Urothelium cell line (cell line): ENCODE results near the gene MACROH2A1.

Experiments used
- DNase-seq: peaks from one replicate; pipeline ENCODE4 v3.0.0; 2011; ENCODE audit warnings: low spot score, mixed read lengths
- FAIRE-seq: peaks from 2 replicates; lab custom pipeline; 2011; peaks lifted over from hg19 to GRCh38; lab: Jason Lieb, UNC

The MACROH2A1 gene

DNA sequence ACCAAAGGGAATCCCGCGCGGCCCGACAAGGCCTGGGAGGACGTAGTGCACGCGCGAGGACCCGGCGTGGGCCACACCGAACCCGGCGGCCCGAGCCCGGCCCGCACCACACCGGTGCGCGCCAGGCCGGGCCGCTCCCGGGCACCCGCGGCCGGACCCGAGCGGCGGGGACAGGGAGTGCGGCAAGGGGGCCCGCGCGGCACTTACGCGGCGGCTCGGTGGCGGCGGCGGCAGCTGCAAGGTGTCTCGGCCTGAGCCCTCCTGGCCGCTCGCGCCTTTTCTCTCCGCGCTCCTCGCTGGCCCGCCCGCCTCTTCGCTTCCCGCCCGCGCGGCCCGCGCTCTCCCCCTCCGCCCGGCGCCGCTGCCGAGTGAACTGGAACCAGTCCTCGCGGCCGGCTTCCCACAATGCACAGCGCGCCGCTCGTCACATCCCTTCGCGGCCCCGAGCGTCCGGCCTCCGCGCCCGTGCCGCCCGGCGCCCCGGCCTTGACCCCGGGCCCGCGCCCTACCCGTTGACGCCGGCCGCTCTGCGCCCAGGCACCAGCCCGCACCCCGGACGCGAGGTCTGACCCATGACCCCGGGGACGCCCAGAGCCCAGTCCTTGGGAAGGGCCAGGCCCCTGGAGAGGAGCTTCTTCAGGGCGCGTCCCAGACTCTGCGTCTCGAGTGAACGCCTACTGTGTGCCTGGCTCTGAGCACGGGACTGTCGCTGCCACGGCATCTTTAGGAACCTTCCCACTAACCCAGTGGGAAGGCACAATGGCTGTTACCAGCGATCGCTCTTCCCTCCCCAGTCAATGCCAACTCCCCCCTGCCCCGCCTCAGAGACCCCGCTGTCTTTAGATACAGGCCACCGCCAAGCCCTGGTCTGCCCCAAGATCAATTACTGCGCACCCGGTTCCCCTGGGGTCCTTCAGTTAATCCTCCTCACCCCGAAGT lies at the start of gene MACROH2A1:
MACROH2A1 (minus strand) TSS at position 377 of the 939 bp plus-strand sequence. CDS start 10,138 bp downstream, outside the sequence.
- DNase-seq = peak; percentile 87
- FAIRE-seq = no peak

DNA sequence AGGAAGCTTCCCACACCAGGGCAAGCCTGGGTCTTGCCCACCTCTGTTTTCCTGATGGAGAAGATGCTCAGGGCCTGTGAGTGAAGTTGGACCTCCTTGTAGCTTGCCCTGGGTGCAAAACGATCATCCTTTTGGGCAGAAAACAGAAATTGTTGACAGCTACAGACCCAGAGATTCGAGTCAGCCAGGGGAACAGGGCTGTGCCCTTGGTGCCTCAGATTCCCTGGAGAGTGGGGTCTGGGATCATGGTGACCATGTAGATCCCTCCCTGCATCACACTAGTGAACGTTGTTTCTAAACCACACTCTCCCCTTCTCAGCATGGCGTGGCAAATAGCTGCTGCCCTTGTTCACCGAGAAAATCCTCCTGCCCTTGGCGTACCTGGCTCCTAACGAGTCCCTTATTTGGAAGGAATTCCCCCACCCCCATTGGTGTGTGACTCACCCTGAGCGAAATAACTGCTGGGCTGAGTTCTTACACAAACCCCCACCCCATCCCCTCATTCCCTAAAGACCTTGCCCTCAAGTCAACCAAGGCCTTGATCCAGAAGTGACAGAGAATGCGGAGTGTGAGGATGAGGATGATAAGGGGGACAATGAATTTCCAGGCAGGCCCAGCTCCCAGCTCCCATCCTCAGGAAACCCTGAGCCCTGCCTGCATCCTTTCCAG lies 49.2 kb upstream of the MACROH2A1 start:
- peak; percentile 47 for DNase-seq
- no peak for FAIRE-seq

DNA sequence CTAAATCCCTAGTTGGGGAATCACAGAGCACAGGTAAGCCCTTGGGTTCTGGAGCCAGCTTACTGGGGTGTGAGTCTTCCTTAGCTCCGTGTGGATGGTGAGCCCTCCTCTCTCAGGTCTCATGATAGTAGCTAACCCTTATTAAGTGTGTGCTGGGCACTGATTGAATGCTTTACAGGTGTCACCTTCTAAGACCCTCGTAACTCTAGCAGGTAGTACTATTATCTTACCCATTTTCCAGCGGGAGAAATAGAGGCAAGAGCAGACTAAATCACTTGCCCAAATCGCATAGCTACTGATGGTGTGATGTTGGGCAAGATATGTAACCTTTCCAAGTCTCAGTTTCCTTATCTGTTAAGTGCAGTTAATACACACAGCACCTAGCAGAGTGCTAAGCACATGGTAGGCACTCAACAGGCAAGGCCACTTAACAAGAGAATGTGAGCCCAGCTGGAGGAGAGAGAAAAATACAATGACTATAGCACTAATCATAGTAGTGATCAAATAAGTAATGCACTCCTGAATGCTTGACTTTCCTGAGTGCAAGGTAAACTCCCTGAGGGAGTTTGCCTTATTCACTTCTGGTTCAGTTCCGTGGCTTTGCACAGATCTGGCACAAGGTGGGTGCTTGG lies 48.4 kb upstream of the MACROH2A1 start, which contains the start of gene DCANP1:
DCANP1 (minus strand) TSS at position 51 of the 632 bp plus-strand sequence. CDS start 240 bp downstream, outside the sequence.
- no peak for FAIRE-seq

DNA sequence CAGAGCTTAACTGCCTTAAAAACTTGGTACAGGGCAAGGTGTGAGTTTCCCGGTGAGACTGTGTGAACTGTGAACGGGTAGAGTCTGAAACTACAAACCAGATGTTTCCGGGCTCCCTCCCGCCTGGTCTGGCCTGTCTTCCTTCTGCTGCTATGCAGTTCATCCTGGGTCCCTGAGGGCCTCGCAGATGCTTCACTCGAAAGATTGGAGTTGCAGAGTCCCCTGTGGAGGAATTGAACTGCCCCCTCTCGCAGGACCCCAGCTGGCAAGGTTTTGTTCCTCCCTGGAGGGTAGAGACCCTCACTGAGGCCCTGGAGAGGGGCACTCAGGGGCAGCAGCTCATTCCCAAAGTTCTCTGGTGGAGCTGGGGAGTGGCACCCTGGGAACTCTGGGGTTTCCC lies 47.6 kb upstream of the MACROH2A1 start:
- no peak for DNase-seq
- FAIRE-seq = no peak

More for the DNA sequence above, 48.4 kb upstream of the MACROH2A1 start, which contains the start of gene DCANP1:
- DNase-seq = no peak

DNA sequence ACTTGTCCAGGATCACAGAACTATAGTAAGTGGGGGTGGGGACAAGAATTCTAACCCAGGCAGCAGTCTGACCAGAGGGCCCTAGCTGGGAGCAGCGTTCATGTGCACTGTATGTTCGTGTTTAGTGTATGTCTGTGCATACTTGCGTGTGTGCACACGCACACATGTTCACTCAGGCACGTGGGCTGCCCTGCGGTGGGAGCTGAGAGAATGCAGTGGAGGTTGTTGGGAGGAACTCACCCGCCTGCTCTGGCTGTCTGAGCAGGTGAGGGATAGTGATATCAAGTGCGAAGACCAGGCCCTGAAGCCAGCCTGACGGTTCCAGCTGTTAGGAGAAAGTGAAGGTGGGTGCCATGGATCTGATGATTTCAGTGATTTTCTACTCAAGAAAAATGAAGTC lies 47.2 kb upstream of the MACROH2A1 start:
- DNase-seq (no peak), FAIRE-seq (peak; percentile 13)

DNA sequence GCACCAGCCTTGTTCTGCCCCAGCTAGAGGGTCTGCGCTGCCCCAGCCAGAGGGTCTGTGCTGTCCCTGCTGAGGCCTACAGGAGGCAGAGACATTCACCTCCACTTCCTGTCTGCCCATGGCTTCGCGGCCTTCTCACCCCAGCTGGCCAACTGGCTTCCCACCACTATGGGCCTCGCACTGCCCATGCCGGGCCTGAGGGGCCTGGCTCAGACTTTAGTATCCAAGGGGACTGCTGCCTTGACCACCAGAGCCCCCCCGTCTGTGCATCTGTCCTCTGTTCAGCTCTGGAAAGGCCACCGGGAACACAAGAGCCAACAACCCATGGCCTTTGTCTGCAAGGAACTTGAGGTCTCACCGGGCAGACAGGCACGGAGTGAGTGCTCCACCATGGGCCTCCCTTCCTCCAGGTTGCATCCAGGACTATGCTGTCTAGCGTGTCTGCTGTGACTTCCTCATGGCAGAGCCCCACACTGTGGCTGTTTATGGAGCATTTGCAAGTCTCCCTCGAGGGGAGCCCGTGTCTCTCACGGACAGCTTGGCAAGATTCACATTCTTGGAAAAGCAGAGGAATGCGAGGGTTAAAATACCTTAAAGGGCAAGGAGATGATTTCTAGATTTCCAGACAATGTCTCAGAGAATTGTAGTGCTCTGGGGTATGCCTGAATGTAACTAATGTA lies 46.4 kb upstream of the MACROH2A1 start:
- DNase-seq (no peak), FAIRE-seq (no peak)

DNA sequence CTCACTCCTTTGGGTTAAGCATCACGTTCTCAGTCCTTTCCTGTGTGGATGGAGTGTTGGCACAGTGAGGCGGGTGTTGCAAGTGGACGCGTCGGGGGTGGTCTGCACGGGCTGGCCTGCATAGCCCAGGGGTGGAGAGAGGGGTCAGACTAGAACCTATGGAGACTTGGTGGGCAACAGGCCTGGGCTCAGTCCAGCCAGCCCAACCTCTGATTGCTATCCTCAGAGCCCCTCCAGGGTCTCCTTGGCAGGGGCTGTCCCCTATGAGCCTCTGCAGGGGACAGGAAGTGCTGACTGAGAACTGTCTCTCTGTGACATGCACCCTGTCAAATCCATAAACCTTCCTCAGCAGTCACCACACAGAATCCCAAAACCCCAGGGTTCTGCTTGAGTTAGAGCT lies 45.9 kb upstream of the MACROH2A1 start:
- DNase-seq = no peak
- no peak for FAIRE-seq

DNA sequence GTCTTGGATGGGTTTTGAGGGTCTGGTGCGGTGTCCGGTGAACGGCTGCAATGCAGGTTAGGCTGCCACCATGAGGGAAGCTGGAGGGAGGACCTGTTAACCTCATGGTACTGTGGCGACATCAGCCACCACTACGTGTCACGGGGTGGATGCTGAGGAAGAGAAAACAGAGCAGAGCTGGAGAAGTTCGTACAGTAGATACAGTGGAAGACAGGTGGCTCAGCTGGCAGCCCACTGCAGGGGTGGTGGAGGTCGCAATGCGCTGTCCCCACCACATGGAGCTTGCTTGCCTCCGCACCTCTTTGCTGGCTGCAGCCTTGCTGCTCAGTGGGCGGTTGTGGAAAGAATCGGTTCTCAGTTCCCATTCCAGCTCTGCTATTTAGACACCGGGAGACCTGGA lies 45.3 kb upstream of the MACROH2A1 start:
- no peak for FAIRE-seq
- no peak for DNase-seq

DNA sequence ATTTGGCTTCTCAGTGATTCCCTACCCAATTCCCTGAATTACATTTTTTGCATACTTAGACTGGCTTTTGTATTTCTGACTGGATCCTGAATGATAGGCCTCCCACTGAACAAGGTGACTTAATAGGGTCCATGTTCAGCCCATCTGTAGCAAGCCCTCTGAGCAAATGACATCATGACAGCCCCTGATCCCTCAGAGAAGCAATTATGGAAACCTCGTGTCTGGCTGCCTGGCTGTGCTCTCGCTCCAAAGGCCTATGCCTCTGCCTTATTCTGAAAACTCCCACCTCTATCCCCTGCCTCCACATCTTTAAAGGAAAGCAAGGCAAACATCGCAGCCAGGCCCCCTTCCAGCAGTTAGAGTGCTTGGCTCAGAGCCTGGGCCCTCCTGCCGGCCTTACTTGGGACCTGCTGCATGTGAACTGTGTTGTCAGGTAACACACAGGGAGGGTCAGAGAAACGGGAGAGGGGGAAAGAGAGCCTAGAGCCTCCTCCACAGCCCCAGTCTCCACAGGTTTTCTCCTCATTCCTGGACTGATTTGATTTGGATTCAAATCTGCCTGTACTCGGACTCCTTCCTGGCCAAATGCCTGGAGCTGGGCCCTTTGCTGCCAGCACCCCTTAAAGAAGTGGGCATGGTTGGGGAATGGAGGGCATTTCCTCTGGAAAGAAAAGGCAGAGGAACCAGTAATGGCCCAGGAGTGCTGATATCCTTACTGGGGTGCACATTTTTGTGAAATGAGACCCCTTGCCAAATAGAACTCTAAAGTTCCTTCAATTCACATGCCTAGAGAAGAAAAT lies 44.3 kb upstream of the MACROH2A1 start:
- FAIRE-seq (no peak), DNase-seq (no peak)

DNA sequence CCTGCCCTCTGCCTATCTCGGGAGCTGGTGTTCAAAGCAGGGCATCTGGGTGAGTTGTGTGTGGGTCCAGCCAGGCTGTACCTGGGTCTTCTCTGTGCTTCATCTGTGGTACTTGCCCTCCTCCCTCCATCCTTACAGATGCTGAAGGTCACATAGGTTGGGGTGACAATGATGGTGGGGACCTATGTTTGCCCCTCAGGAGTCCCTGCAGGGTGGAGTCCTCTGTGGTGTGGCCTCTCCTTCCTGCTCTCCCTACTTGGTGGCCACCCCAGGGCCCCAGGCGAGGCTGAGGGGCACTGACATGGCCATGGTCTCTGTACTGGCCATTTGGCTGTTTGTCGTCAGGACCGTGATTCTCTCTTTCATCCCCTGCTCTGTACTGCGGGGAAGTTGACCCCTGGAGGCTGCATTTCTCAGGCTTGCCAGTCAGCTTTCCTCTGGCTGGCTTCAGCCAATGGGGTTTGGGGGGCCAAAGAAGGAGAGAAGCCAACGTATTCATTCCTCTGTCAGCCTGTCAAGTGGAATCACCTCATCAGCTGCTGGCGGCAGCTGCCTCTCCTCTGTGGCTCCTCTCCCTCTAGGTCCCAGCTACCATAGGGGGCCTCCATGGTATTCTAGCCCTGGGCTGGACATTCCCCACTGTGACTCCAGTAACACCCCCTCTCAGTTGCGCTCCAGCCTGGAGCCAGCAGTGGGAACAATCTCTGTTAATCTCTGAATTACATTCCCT lies 43.6 kb upstream of the MACROH2A1 start:
- DNase-seq (no peak), FAIRE-seq (no peak)

DNA sequence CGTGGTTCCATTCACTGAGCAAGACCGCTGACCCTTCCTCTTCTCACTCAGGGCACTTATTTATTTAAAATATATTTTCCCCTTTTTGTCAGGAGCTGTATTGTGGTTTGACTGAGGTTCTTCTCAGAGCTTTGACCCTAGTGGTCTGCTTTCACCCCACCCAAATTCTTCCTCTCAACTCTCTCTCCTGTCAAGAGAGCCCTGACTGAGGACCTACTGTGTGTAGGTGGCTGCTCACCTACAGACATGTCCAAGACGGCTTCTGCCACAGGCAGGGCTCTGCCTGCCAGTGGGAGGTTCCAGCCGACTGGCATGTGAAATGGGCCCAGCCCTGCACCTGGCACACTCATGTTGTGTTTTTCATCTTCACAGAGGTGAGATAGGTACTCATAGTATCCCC lies 42.9 kb upstream of the MACROH2A1 start:
- FAIRE-seq = no peak

DNA sequence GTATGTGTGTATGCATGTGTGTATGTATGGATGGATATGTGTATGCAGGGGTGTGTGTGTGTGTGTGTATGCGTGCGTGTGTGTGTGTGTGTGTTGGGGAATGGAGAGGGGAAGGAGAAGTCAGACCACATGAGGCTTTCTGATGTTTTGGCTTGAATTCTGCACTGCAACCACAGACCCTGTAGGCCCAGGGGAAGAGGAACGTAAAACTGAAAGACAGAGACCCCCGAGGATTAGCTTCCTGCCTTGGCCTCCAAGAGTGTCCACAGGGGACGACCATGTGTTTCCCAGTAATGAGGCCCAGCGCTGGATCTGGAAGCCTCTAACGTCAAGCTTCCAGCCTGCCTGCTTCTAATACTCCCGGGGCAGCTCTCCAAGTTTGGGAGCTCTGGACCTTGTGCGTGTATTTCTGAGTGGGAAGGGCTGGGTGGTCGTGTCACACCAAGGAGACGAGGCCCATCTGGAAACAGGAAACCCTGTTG lies 42.4 kb upstream of the MACROH2A1 start:
- DNase-seq (no peak), FAIRE-seq (no peak)

More for the DNA sequence above, 42.9 kb upstream of the MACROH2A1 start:
- no peak for DNase-seq

DNA sequence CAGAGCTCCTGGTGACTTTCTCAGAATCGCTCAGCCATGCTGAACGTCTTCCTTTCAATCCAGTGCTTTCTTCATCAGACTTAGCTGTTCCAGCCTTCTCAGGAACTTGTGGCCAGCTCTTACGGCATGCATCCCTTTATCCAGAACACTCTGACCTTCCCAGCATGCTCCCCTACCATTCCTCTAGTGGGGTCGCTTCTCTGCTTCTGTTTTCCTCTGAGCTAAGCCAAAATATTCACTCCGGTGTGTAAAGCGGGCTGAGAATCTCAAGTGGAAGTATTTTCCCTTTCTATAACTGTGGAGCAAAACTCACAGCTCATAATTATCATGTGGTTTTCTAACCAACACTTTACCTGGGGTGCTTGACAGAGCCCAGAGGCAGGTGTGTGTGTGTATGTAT lies 41.9 kb upstream of the MACROH2A1 start:
- DNase-seq = no peak
- no peak for FAIRE-seq

DNA sequence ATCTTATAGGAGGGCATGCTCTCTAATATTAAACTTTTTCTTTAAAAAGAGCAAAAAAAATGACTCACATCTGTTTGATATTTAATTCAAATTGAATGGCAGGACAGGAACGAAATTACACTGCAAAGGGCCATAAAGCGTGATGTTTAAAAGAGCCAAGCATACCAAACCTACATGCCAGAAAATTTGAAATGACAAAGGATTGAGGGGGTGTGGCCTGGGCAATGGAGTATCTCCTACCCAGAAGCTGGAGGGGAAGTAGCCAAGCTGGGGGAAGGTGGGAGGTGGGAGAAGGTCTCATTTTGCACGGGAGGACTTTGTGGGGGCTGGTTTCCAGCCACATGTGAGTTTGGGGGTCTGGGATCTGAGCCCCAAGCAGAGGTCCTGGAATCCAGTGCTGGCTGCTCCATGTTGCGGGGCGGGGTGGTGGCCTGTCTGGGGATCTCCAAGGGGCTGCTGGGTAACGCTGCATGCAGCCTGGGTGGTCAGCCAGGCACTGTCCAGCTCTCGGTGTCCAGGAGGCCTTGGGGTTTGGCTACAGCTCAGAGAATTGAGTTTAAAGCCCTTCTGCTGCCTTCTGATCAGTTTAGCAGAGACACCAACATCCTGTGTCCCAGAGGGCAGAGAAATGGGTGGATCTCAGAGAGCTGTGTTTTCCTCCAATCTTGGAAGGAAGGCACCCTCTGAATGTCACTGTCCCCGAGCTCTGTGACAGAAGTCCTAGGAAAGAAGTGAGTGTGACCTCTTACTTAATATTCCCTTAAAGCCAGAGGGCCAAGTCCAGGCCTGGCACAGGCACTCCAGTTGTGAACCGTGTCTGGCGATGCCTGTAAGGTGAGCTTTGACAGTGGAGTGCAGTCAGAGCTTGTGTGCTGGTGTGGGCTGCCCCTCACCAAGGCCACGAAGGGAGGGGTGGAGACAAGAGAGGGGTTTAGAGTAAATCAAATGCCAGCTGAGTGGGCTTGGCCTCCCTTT lies 40.5 kb upstream of the MACROH2A1 start:
- no peak for DNase-seq

DNA sequence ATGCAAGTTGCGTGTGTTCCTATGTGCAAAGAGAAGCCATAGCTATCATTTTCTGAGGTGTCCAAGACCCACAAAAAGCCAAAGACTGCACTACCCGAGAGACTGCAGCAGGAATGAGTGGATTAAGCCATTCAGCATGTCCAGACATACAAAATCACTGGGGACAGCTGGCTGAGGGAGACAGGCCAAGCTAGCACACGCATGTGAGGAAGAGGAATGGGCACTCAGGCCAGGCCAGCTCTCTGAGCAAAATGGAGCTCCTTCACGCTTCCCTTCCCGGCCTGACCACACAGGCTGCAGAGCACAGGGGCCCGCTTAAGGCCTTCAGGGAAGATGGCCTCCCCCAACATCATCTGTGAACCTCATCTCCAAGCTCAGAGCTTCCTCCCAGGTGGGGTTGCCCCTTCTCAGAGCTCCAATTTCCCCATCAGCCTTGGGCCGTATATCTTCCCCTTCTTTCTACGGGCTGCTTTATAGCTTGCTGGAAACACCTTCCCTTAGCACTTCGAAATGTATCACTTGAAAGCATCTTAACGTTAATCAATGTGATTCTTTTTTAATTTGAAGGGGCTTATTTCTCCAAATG lies 39.7 kb upstream of the MACROH2A1 start:
- FAIRE-seq = no peak
- DNase-seq = no peak

More for the DNA sequence above, 40.5 kb upstream of the MACROH2A1 start:
- FAIRE-seq = no peak

DNA sequence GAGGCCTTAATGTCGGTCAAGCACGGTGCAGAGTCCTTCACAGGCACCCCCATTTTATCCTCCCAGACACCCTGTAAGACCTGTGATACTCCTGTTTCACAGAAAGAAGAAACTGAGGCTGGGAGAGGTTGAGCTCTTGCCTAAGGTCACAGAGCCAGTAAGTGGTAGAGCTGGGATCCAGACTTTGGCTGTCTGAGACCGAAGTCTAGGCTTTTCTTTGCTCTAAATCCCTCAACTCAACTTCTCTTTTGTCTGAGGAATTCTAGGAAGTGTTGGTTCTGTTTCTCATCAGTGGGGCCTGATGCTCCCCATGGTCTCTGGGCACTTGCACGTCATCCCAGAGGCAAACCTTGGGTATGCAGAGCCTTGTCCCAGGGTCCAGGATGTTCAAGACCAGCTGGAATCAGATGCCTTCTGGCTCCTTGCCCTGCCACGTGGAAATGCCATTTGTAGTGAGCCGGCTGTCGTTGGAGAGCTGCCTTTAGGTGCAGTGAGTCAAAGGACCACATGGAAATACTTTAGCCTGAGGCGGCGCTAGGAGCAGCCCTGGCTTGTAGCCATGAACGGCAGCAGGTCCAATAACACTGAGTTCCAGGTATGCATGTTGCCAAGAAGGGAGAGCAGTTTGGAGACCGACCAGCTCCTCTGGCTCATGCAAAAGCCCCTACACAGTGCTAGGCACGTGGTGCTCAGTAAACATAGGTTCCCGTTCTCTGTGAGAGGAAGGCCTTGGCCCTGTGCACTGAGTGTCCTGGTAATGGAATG lies 38.9 kb upstream of the MACROH2A1 start:
- DNase-seq = peak; percentile 59
- no peak for FAIRE-seq

DNA sequence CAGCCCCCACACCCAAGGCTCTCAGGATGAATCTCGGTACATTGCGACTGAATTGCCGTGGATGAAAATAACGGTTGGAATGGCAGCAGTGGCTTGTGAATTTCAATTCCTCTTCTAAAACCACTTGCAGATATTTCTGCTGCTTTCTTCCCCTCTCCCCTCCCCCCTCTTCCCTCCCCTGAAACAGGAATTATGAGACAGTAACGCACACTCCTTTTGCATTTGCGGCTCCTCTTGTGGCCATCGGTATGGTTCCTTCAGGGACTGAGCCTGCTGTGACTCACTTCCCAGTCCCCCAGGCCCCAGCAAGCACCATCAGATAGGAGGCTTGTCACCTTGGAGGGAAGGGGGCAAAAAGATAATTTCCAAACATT lies 38.4 kb upstream of the MACROH2A1 start:
- no peak for FAIRE-seq
- DNase-seq = peak; percentile 32
